ENCODE results near the gene NR1H4. TPM values are rescaled to one million over a fixed set of nuclear protein-coding genes. Genes with fewer than 3 reads are reported as not detected.
"Not testable (repeated sequence)": the region's sequence is repeated elsewhere in the genome, so short reads cannot be mapped to it uniquely, and the experiment has no call there.

Gene NR1H4
- total RNA-seq = not detected

GRCh38 chr12:100473716-100474150 lies at the start of gene NR1H4:
Gene NR1H4 (plus strand): TSS chr12:100473866. CDS start chr12:100493324, 19,458 bp downstream.
- Mint-ChIP-seq H3K4me3 (no peak within 1 kb of the TSS), H3K27me3 (peaks cover 12% of the 10 kb centered on the region), H3K9me3 (ENCODE audit: low read depth) (no peaks in the 10 kb centered on the region), H3K36me3 (ENCODE audit: low read depth) (no peaks in the 10 kb centered on the region), H3K27ac (no peak within 1 kb of the TSS), H3K4me1 (no peaks in the 10 kb centered on the region)
- ChIA-PET POLR2A (no interaction called here), CTCF (no interaction called here)
- DNase-seq (no peak), ATAC-seq (no peak)
- intact Hi-C loops (cut with DNase I, micrococcal nuclease) = no loop called here

GRCh38 chr12:100426145-100426544 lies 47.5 kb upstream of the NR1H4 start:
- peaks cover 12% of the 10 kb centered on the region for H3K9me3 Mint-ChIP-seq (ENCODE audit: low read depth)
- no peak overlapping the region for H3K27ac Mint-ChIP-seq
- ChIA-PET POLR2A (no interaction called here), CTCF (interaction anchor here (0.7 to 1.4 kb wide), 2 partner anchors 22 to 1245 kb away, joined by 3 to 4 read pairs; no protein-coding TSS in a partner anchor)
- H3K36me3 Mint-ChIP-seq (ENCODE audit: low read depth) = no peaks in the 10 kb centered on the region
- no peak overlapping the region for H3K4me3 Mint-ChIP-seq
- H3K27me3 Mint-ChIP-seq = peaks cover 5% of the 10 kb centered on the region
- no peak for DNase-seq
- intact Hi-C loops (cut with DNase I, micrococcal nuclease) = no loop called here
- no peak for ATAC-seq
- H3K4me1 Mint-ChIP-seq = no peaks in the 10 kb centered on the region

- ATAC-seq = no peak
- Mint-ChIP-seq H3K4me1 (no peaks in the 10 kb centered on the region), H3K27me3 (peaks cover 5% of the 10 kb centered on the region), H3K36me3 (ENCODE audit: low read depth) (no peaks in the 10 kb centered on the region), H3K4me3 (no peak overlapping the region), H3K27ac (no peak overlapping the region), H3K9me3 (ENCODE audit: low read depth) (peaks cover 12% of the 10 kb centered on the region)
- intact Hi-C loops (cut with DNase I, micrococcal nuclease) = no loop called here
- POLR2A ChIA-PET = no interaction called here
- CTCF ChIA-PET = interaction anchor here (1.4 kb wide), 1 partner anchor 23 kb away, joined by 3 read pairs; no protein-coding TSS in a partner anchor
- DNase-seq = no peak
Observed at GRCh38 chr12:100427078-100427477, 46.6 kb upstream of the NR1H4 start.

- H3K9me3 Mint-ChIP-seq (ENCODE audit: low read depth); POLR2A ChIA-PET; H3K4me1 Mint-ChIP-seq; H3K27ac Mint-ChIP-seq; H3K27me3 Mint-ChIP-seq; H3K36me3 Mint-ChIP-seq (ENCODE audit: low read depth); DNase-seq; CTCF ChIA-PET; intact Hi-C loops (cut with DNase I, micrococcal nuclease); H3K4me3 Mint-ChIP-seq; ATAC-seq: not testable (repeated sequence)
Observed at GRCh38 chr12:100430251-100430650, 43.4 kb upstream of the NR1H4 start.

GRCh38 chr12:100433701-100434100 lies 40.0 kb upstream of the NR1H4 start:
- no peak overlapping the region for H3K4me3 Mint-ChIP-seq
- no peaks in the 10 kb centered on the region for H3K36me3 Mint-ChIP-seq (ENCODE audit: low read depth)
- ChIA-PET POLR2A (no interaction called here), CTCF (interaction anchor here (1.3 kb wide), 1 partner anchor 17 kb away, joined by 3 read pairs; no protein-coding TSS in a partner anchor)
- no peaks in the 10 kb centered on the region for H3K4me1 Mint-ChIP-seq
- intact Hi-C loops (cut with DNase I, micrococcal nuclease) = no loop called here
- no peak overlapping the region for H3K27ac Mint-ChIP-seq
- no peaks in the 10 kb centered on the region for H3K9me3 Mint-ChIP-seq (ENCODE audit: low read depth)
- DNase-seq (no peak), ATAC-seq (no peak)
- H3K27me3 Mint-ChIP-seq = peaks cover 2% of the 10 kb centered on the region

- no peak overlapping the region for H3K27ac Mint-ChIP-seq
- peaks cover 2% of the 10 kb centered on the region for H3K27me3 Mint-ChIP-seq
- no peaks in the 10 kb centered on the region for H3K36me3 Mint-ChIP-seq (ENCODE audit: low read depth)
- DNase-seq (no peak), ATAC-seq (no peak)
- no peaks in the 10 kb centered on the region for H3K4me1 Mint-ChIP-seq
- ChIA-PET CTCF (no interaction called here), POLR2A (no interaction called here)
- no peaks in the 10 kb centered on the region for H3K9me3 Mint-ChIP-seq (ENCODE audit: low read depth)
- H3K4me3 Mint-ChIP-seq = no peak overlapping the region
- intact Hi-C loops (cut with DNase I, micrococcal nuclease) = no loop called here
Observed at GRCh38 chr12:100434177-100434576, 39.5 kb upstream of the NR1H4 start.

- intact Hi-C loops (cut with DNase I, micrococcal nuclease) = no loop called here
- no peak overlapping the region for H3K4me3 Mint-ChIP-seq
- POLR2A ChIA-PET = no interaction called here
- ATAC-seq (no peak), DNase-seq (no peak)
- H3K36me3 Mint-ChIP-seq (ENCODE audit: low read depth) = no peaks in the 10 kb centered on the region
- H3K27ac Mint-ChIP-seq = no peak overlapping the region
- peaks cover 4% of the 10 kb centered on the region for H3K27me3 Mint-ChIP-seq
- no peaks in the 10 kb centered on the region for H3K9me3 Mint-ChIP-seq (ENCODE audit: low read depth)
- H3K4me1 Mint-ChIP-seq = no peaks in the 10 kb centered on the region
- CTCF ChIA-PET = no interaction called here
Observed at GRCh38 chr12:100435957-100436356, 37.7 kb upstream of the NR1H4 start.

- CTCF ChIA-PET = no interaction called here
Observed at GRCh38 chr12:100437038-100437841, 36.4 kb upstream of the NR1H4 start.

GRCh38 chr12:100439797-100440196 lies 33.9 kb upstream of the NR1H4 start:
- H3K4me1 Mint-ChIP-seq = no peaks in the 10 kb centered on the region
- H3K9me3 Mint-ChIP-seq (ENCODE audit: low read depth) = no peaks in the 10 kb centered on the region
- H3K27ac Mint-ChIP-seq = no peak overlapping the region
- no peak for ATAC-seq
- ChIA-PET POLR2A (no interaction called here), CTCF (no interaction called here)
- no peaks in the 10 kb centered on the region for H3K36me3 Mint-ChIP-seq (ENCODE audit: low read depth)
- no peak overlapping the region for H3K4me3 Mint-ChIP-seq
- no peak for DNase-seq
- intact Hi-C loops (cut with DNase I, micrococcal nuclease) = no loop called here
- peaks cover 2% of the 10 kb centered on the region for H3K27me3 Mint-ChIP-seq

More at GRCh38 chr12:100437038-100437841, 36.4 kb upstream of the NR1H4 start:
- DNase-seq (no peak), ATAC-seq (no peak)
- Mint-ChIP-seq H3K4me1 (no peaks in the 10 kb centered on the region), H3K27ac (no peak overlapping the region), H3K9me3 (ENCODE audit: low read depth) (no peaks in the 10 kb centered on the region), H3K36me3 (ENCODE audit: low read depth) (no peaks in the 10 kb centered on the region), H3K4me3 (no peak overlapping the region), H3K27me3 (peaks cover 4% of the 10 kb centered on the region)
- POLR2A ChIA-PET = no interaction called here
- intact Hi-C loops (cut with DNase I, micrococcal nuclease) = no loop called here

- Mint-ChIP-seq H3K27ac (no peak overlapping the region), H3K4me1 (no peaks in the 10 kb centered on the region), H3K4me3 (no peak overlapping the region), H3K9me3 (ENCODE audit: low read depth) (no peaks in the 10 kb centered on the region), H3K36me3 (ENCODE audit: low read depth) (no peaks in the 10 kb centered on the region), H3K27me3 (peaks cover 13% of the 10 kb centered on the region)
- CTCF ChIA-PET = no interaction called here
- intact Hi-C loops (cut with DNase I, micrococcal nuclease) = no loop called here
- POLR2A ChIA-PET = no interaction called here
- no peak for ATAC-seq
- no peak for DNase-seq
Observed at GRCh38 chr12:100442403-100442802, 31.3 kb upstream of the NR1H4 start.

GRCh38 chr12:100443434-100443833 lies 30.2 kb upstream of the NR1H4 start:
- intact Hi-C loops (cut with DNase I, micrococcal nuclease) = no loop called here
- Mint-ChIP-seq H3K4me1 (no peaks in the 10 kb centered on the region), H3K27ac (no peak overlapping the region), H3K36me3 (ENCODE audit: low read depth) (no peaks in the 10 kb centered on the region), H3K4me3 (no peak overlapping the region), H3K9me3 (ENCODE audit: low read depth) (no peaks in the 10 kb centered on the region), H3K27me3 (peaks cover 13% of the 10 kb centered on the region)
- DNase-seq (no peak), ATAC-seq (no peak)
- POLR2A ChIA-PET = no interaction called here
- CTCF ChIA-PET = no interaction called here

- Mint-ChIP-seq H3K27me3 (peaks cover 12% of the 10 kb centered on the region), H3K4me3 (no peak overlapping the region), H3K27ac (no peak overlapping the region), H3K36me3 (ENCODE audit: low read depth) (no peaks in the 10 kb centered on the region), H3K4me1 (no peaks in the 10 kb centered on the region), H3K9me3 (ENCODE audit: low read depth) (no peaks in the 10 kb centered on the region)
- intact Hi-C loops (cut with DNase I, micrococcal nuclease) = no loop called here
- DNase-seq = no peak
- POLR2A ChIA-PET = no interaction called here
- CTCF ChIA-PET = no interaction called here
- ATAC-seq = no peak
Observed at GRCh38 chr12:100445081-100445481, 28.6 kb upstream of the NR1H4 start.
